GM12891 (cell line): ENCODE results near the gene OR2V2.

Experiments
- DNase-seq: peaks from one replicate; pipeline ENCODE4 v3.0.0; 2011; ENCODE audit warnings: low spot score; ENCODE audit not compliant: insufficient read length
- FAIRE-seq: peaks from 2 replicates; lab custom pipeline; 2011; peaks lifted over from hg19 to GRCh38; lab: Jason Lieb, UNC
- PAX5 ChIP-seq: IDR thresholded peaks from 2 replicates; pipeline ENCODE4 v1.6.1; 2011; ENCODE audit warnings: low read length, moderate library complexity, mild to moderate bottlenecking; ENCODE audit not compliant: insufficient read depth, severe bottlenecking
- POLR2A ChIP-seq: IDR thresholded peaks from 2 replicates; pipeline ENCODE4 v1.6.1; 2011; ENCODE audit warnings: low read depth, low read length, control low read depth
- POLR2AphosphoS5 ChIP-seq: IDR thresholded peaks from 2 replicates; pipeline ENCODE4 v1.6.1; 2011; ENCODE audit warnings: low read depth, low read length, control low read depth
- POU2F2 ChIP-seq: IDR thresholded peaks from 2 replicates; pipeline ENCODE4 v1.6.1; 2011; ENCODE audit warnings: low read depth, mild to moderate bottlenecking, control low read depth, low read length, moderate library complexity
- SPI1 ChIP-seq: IDR thresholded peaks from 2 replicates; pipeline ENCODE4 v1.6.1; 2011; ENCODE audit warnings: low read depth, low read length, control low read depth
- TAF1 ChIP-seq: IDR thresholded peaks from 2 replicates; pipeline ENCODE4 v1.6.1; 2011; ENCODE audit warnings: low read depth, low read length, control low read depth

Gene OR2V2

DNA sequence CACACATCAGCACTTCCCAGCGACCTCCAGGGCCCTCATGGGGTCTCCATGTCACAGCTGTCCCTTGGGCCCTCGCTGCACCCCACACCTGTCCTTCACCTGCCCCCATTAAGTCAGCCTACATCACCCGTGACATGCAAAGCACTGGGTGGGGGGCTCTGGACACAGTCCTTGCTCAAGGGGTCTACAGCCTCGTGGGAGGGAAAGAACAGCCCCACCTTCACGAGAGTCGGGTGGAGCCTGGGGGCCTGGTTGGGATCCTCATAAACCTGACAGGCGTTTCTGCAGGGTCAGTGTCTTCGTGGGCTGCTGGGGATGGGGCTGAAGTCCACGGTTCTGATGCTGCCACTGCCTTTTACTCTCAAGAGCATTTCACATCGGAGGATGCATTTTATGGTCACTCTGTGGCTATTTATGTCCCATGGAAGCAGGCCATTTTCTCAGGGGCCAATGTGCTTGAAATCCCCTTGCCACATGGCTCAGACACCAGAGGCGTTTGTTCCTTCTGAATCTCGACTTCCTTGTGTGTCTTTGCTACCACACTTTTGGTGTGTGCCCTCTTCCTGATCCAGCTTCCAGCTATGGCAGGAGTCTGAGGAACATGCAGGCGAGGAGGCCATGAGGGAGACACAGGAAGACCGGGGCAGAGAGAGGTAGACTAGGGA, 16.4 kb upstream of the OR2V2 start, which contains the start of gene OR2V1:
Gene OR2V1, minus strand, starts transcription at position 338 of the 665 bp plus-strand sequence. CDS start 5,865 bp downstream, outside the sequence.
- FAIRE-seq (no peak), DNase-seq (no peak)
- no peak for TF ChIP-seq POLR2AphosphoS5
- TF ChIP-seq PAX5: no peak
- no peak for TF ChIP-seq POLR2A
- no peak for TF ChIP-seq POU2F2
- no peak for TF ChIP-seq SPI1
- no peak for TF ChIP-seq TAF1

DNA sequence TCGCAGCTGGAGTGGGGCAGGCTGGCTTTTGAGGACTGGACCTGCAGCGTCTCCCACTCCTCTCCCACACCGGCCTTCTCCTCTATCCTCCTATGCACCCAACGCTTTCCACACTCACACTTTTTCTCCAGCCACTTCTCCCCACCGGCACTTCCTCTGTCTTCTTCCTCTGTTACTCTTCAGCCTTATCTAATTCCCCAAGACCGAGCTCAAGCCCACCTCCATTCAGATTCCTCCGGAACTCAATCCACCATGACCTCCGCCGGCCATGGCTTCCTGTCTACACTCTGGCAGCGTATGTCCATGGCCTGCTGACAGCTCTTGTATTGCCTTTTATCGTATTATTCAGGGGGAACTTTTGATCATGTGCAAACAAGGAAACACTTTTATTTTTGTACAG, 15.9 kb upstream of the OR2V2 start:
- DNase-seq (no peak), FAIRE-seq (no peak)
- TF ChIP-seq TAF1 (no peak), POLR2A (no peak), POLR2AphosphoS5 (no peak), PAX5 (no peak), SPI1 (no peak), POU2F2 (no peak)

DNA sequence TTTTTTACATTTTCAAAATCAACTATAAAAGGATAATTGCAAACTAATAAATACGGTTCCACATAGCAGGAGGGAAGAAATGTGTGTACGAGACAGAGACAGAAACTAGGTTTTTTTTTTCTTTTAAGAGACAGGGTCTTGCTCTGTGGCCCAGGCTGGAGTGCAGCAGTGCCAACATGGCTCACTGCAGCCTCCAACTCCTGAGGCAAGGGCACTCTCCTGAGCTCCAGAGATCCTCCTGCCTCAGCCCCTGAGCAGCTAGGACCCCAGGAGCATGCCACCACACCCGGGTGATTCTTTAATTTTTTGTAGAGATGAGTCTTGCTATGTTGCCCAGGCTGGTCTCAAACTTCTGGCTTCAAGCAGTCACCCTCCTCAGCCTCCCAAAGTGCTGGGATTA, 14.3 kb upstream of the OR2V2 start:
- TF ChIP-seq POU2F2: no peak
- TF ChIP-seq SPI1: no peak
- TF ChIP-seq TAF1: no peak
- no peak for TF ChIP-seq POLR2AphosphoS5
- TF ChIP-seq POLR2A: no peak
- TF ChIP-seq PAX5: no peak
- FAIRE-seq (no peak), DNase-seq (no peak)

DNA sequence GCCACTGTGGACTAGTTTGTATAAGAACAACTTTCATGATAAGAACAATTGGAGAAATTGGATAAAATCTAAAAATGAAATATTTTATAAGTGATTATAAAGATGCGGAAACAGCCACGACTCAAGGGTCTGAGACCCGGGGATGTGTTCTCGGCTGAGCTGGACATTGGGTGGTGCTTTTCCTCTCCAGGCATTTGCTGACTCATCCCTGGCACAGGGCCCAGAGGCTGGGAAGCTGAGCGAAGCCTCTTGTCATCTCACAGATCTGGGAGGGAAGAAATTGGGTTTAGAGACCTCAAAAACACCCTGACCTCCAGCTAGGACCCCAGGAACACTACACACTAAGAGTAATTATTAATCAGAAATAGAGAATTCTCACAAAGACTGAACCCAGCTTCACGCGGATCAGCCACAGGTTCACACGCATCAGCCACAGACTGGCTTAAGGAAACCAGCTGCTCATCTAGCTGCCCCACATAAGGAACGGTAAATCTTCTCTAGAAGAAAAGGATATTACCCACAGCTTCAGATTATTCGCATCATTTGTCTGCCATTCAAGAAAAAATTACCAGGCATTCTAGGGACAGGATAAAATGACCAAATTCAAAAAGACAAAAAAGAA, 13.7 kb upstream of the OR2V2 start:
- no peak for FAIRE-seq
- DNase-seq: no peak
- TF ChIP-seq POLR2AphosphoS5 (no peak), POLR2A (no peak), TAF1 (no peak), SPI1 (no peak)

DNA sequence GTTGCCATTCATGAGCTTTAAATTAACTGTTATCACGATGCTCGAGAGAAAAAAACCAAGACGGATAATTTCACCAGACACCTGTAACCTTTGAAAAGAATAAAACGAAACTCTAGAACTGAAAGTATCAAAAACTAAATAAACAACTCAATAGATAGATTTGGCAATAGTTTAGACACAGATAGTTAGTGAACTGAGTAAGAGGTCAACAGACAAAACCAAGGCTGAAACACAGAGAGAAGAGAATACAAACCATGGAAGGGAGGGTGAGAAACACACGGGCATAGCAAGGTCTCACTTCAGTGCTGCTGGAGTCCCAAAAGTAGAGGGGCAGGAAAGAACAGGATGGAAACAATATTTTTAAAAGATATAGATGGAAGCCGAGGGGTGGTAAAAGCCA, 13.1 kb upstream of the OR2V2 start:
- TF ChIP-seq TAF1: no peak
- no peak for TF ChIP-seq POU2F2
- TF ChIP-seq POLR2AphosphoS5: no peak
- TF ChIP-seq PAX5: no peak
- no peak for TF ChIP-seq SPI1
- no peak for TF ChIP-seq POLR2A
- no peak for DNase-seq
- no peak for FAIRE-seq

DNA sequence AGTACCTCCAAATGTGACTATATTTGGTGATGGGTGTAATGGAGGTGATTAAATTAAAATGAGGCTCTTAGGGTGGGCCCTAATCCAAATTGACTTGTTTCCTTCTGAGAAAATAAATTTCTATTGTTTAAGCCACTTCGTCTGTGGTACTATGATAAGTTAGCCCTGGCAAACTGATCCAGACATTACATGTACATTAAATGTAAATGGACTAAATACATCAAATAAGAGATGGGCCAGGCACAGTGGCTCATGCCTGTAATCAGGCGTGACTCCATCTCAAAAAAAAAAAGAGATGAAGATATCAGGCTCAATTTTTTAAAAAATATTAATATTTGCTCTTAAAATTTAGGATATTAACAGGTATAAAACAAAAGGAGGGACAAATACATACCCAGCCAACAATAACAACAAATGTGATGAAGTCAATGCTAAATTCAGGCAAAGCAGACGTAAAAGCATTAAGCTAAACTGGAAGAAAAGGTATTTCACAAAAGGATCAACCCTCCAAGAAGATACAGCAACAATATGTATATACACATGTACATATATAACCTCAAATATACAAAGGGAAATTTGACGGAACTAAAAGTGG, 10.9 kb upstream of the OR2V2 start:
- TF ChIP-seq PAX5 (no peak), POLR2A (no peak), SPI1 (no peak), POLR2AphosphoS5 (no peak)
- FAIRE-seq: no peak
- no peak for DNase-seq

DNA sequence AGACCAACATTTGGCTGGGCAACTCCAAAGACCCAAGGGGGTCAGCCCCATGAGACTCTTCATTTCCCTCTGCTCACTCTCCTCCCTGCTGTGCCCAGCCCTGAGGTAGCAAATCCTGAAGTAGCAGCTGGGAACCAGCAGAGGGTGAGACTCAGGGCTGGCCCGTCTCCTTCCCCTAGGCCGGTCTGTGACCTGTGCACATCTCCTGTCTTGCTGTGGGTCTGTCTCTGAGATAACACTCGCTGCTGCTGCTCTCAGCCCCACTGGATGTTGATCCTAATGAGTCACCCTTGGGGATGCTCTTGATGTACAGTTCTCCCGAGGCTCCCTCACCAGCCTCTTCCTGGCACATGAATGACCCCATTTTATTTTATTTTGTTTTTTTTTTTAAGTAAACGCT, 9.1 kb upstream of the OR2V2 start:
- FAIRE-seq: no peak
- no peak for DNase-seq
- TF ChIP-seq POU2F2: no peak
- no peak for TF ChIP-seq PAX5
- TF ChIP-seq SPI1: no peak
- no peak for TF ChIP-seq POLR2A
- TF ChIP-seq POLR2AphosphoS5: no peak
- TF ChIP-seq TAF1: no peak

DNA sequence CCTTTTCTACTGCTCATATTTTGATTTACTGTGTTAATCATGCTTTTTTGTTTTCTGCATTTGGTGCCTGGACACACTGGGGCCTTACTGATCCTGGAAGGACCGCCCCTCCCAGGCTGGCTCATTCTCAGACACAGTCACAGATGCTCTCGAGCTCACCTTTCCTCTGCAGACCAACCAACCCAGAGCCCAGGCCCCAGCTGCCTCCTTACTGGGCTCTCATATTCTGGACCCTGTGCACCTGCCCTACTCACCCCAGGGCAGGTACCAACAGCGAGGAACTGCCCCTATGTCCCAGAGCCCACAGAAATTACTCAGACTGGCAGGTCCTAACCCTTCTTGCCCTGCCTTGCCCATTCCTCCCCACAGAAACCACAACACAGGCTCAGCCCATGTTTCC, 6.6 kb upstream of the OR2V2 start:
- FAIRE-seq (no peak), DNase-seq (no peak)
- TF ChIP-seq POLR2AphosphoS5 (no peak), POLR2A (no peak), SPI1 (no peak), TAF1 (no peak), POU2F2 (no peak), PAX5 (no peak)

DNA sequence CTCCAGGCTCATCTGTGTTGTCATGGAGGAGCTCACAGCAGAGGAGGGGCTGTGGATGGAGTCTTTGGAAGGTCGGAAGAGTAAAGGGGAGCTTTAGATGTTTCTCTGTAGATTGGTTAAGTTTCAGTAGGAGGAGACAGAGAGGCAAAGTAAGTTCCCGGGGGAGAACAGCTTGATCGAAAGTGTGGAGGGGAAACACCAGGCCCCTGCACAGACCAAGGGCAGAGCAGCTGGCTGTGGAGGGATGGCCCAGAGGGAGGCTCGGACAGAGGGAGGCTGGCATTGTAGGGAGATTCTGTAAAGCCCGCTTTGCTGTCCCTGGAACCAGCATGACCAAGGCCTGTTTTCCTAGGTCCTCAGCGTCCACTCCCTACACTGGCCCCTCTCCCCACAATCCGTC, 5.3 kb upstream of the OR2V2 start:
- TF ChIP-seq TAF1: no peak
- no peak for TF ChIP-seq POLR2AphosphoS5
- no peak for TF ChIP-seq POLR2A
- TF ChIP-seq POU2F2: no peak
- TF ChIP-seq SPI1: no peak
- no peak for TF ChIP-seq PAX5
- DNase-seq: no peak
- no peak for FAIRE-seq

DNA sequence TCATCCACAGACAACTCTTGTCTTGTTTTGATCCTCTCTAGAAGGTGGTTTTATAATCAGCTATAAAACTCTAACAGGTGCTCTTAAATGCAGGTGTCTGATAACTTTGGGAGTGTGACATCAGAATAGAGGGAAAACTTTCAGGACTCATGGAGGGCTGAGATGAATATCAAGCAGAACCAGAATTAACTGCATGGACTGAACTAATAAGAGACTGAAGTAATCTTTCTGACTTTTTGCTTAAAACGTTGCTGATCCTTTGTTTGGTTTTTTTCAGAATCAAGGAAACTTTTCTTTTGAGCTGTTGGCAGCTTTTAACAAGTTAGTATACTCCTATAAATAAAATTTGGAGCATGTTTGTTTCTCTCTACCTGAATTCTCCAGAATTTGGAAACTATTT, 2.3 kb upstream of the OR2V2 start:
- TF ChIP-seq SPI1 (no peak), PAX5 (no peak), TAF1 (no peak), POU2F2 (no peak), POLR2AphosphoS5 (no peak), POLR2A (no peak)
- FAIRE-seq (no peak), DNase-seq (no peak)
